ENCODE data around the gene CMC2.

DNA sequence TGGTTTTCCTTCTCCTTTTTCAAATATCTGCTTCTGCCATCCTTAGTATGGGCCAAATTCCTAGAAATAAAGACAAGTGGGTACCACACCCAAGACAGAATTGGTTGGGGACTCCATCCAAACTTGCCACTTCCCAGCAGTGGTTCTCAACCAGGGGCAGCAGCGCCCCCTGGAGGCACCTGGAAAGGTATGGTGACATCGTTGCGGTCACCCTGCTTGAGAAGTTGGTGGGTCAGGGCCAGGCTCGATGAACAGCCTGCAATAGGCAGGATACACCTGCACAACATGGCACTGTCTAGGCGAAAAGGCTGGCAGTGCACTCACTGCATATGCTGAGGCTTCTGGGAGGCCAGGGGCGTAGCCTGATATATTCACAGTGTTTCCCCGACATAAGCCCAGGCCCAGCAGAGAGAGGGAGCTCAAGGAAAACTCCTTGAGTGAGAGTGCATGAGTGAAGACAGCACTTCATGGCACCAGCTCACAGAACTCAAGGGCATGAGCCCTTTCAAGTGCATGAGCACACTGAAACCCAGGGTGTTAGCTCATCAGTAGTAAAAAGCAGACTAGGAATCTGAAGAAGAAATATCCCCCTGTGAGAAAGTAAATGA lies 57.7 kb downstream of the CMC2 start:
- TF ChIP-seq, protein P1, sequence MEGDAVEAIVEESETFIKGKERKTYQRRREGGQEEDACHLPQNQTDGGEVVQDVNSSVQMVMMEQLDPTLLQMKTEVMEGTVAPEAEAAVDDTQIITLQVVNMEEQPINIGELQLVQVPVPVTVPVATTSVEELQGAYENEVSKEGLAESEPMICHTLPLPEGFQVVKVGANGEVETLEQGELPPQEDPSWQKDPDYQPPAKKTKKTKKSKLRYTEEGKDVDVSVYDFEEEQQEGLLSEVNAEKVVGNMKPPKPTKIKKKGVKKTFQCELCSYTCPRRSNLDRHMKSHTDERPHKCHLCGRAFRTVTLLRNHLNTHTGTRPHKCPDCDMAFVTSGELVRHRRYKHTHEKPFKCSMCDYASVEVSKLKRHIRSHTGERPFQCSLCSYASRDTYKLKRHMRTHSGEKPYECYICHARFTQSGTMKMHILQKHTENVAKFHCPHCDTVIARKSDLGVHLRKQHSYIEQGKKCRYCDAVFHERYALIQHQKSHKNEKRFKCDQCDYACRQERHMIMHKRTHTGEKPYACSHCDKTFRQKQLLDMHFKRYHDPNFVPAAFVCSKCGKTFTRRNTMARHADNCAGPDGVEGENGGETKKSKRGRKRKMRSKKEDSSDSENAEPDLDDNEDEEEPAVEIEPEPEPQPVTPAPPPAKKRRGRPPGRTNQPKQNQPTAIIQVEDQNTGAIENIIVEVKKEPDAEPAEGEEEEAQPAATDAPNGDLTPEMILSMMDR (IDR thresholded peaks at IDR 0.05) = peak in 2 of 4 experiments; percentile 23 to 30
- no peak for TF ChIP-seq POLR2A (IDR thresholded peaks at IDR 0.05)
